GM12878 (cell line): ENCODE measurements around the gene CDH18. TPM values are rescaled to one million over a fixed set of nuclear protein-coding genes. Genes with fewer than 3 reads are reported as not detected.

Source experiments
- ATAC-seq: fragments of 200-7000 bp; cut with Tn5 transposase; 3 replicates; pipeline ENCODE4 v1.9.1; 2020; ENCODE audit warnings: mild to moderate bottlenecking, moderate library complexity
- BruUV-seq: library from RNA; stranded (reverse); fragments of 400-500 nt; replicated peaks from 2 replicates; lab custom pipeline; 2021; lab: Mats Ljungman, UMichigan
- CTCF ChIA-PET: fragments of 300-600 bp; sonication (Branson Sonifier 250); formaldehyde crosslinking; extraction: SDS; loops from one replicate; lab custom pipeline; 2021; ENCODE audit warnings: inconsistent platforms; lab: Yijun Ruan, JAX
- POLR2A ChIA-PET: fragments of 350-600 bp; formaldehyde crosslinking; extraction: SDS; loops from one replicate; lab custom pipeline; 2021; ENCODE audit warnings: inconsistent platforms; lab: Charles Lee
- RAD21 ChIA-PET: fragments of 300-600 bp; sonication (Branson Sonifier 250); formaldehyde crosslinking; loops from one replicate; lab custom pipeline; 2023; ENCODE audit warnings: antibody characterized with exemption; ENCODE audit not compliant: unreplicated experiment; lab: Charles Lee
- SMC1A ChIA-PET: fragments of 300-600 bp; sonication (Branson Sonifier 250); formaldehyde crosslinking; loops from one replicate; lab custom pipeline; 2023; ENCODE audit not compliant: unreplicated experiment, uncharacterized antibody; lab: Charles Lee
- DNase-seq: peaks from one replicate; pipeline ENCODE4 v3.0.0-alpha.2; 2011; ENCODE audit warnings: low read depth, low spot score
- FAIRE-seq: peaks from 3 replicates; lab custom pipeline; 2011; peaks lifted over from hg19 to GRCh38; lab: Jason Lieb, UNC
- H2AFZ ChIP-seq: 2 replicates; pipeline ENCODE4 v1.6.0; 2011; ENCODE audit warnings: low read depth, low read length, control low read depth; ENCODE audit not compliant: control insufficient read depth
- H3K27ac ChIP-seq: 2 replicates; pipeline ENCODE4 v1.5.1; 2011; ENCODE audit warnings: control low read depth; ENCODE audit not compliant: control insufficient read depth, insufficient read depth
- H3K27me3 ChIP-seq, 2 experiments: replicated peaks in 1 of 2; 2 replicates each; pipeline versions ENCODE4 v1.6.0 to v1.6.1; 2011; ENCODE audit warnings: low read length in 1 of 2; ENCODE audit not compliant: control insufficient read depth in 2 of 2, insufficient read depth in 2 of 2
- H3K36me3 ChIP-seq, 2 experiments: 2 replicates each; pipeline ENCODE4 v1.5.1; 2011; ENCODE audit warnings: low read length in 1 of 2; ENCODE audit not compliant: control insufficient read depth in 2 of 2, insufficient read depth in 2 of 2
- H3K4me1 ChIP-seq: 2 replicates; pipeline ENCODE4 v1.6.1; 2011; ENCODE audit warnings: mild to moderate bottlenecking, low read length, moderate library complexity, mixed read lengths; ENCODE audit not compliant: control insufficient read depth, insufficient read depth
- H3K4me2 ChIP-seq: 2 replicates; pipeline ENCODE4 v1.6.0; 2011; ENCODE audit warnings: control low read depth; ENCODE audit not compliant: control insufficient read depth, insufficient read depth
- H3K4me3 ChIP-seq: fragments of 200-600 bp; sonication (generic); 2 replicates; pipeline ENCODE4 v1.5.1; 2016
- H3K79me2 ChIP-seq: 2 replicates; pipeline ENCODE4 v1.6.0; 2011; ENCODE audit warnings: low read length; ENCODE audit not compliant: control insufficient read depth, insufficient read depth
- H3K9ac ChIP-seq: 2 replicates; pipeline ENCODE4 v1.8.0; 2011; ENCODE audit warnings: low read length, control low read depth, mixed read lengths; ENCODE audit not compliant: control insufficient read depth, insufficient read depth
- H3K9me3 ChIP-seq: replicated peaks from 3 replicates; pipeline ENCODE4 v1.5.1; 2011; ENCODE audit warnings: mild to moderate bottlenecking, low read length; ENCODE audit not compliant: control insufficient read depth, insufficient read depth
- H4K20me1 ChIP-seq: 2 replicates; pipeline ENCODE4 v1.6.0; 2011; ENCODE audit not compliant: control insufficient read depth, insufficient read depth
- ATF2 ChIP-seq: IDR thresholded peaks from 2 replicates; pipeline ENCODE4 v1.6.1; 2012; ENCODE audit warnings: low read length, inconsistent platforms
- CHD1 ChIP-seq: IDR thresholded peaks from 2 replicates; pipeline ENCODE4 v1.6.1; 2012; ENCODE audit warnings: low read depth, low read length, improper control_type of control experiment
- ELK1 ChIP-seq: IDR thresholded peaks from 2 replicates; pipeline ENCODE4 v1.6.1; 2012; ENCODE audit warnings: low read depth, low read length, improper control_type of control experiment
- HSF1 ChIP-seq: fragments of 150-350 bp; IDR thresholded peaks from 2 replicates; pipeline ENCODE4 v1.6.1; 2014; ENCODE audit warnings: mild to moderate bottlenecking, low read depth, low read length
- MEF2A ChIP-seq: IDR thresholded peaks from 2 replicates; pipeline ENCODE4 v1.6.1; 2011; ENCODE audit warnings: low read depth, mild to moderate bottlenecking, low read length, moderate library complexity; ENCODE audit not compliant: insufficient read depth
- NFYA ChIP-seq: IDR thresholded peaks from 2 replicates; pipeline ENCODE4 v1.6.1; 2011; ENCODE audit warnings: low read depth, mild to moderate bottlenecking, low read length, improper control_type of control experiment, borderline replicate concordance
- NR2F1 ChIP-seq: fragments of 450-650 bp; conservative IDR thresholded peaks from 2 replicates; pipeline ENCODE4 v1.6.1; 2017; ENCODE audit warnings: mild to moderate bottlenecking
- TCF7 ChIP-seq: IDR thresholded peaks from 2 replicates; pipeline ENCODE4 v1.6.1; 2014; ENCODE audit warnings: antibody characterized with exemption, borderline replicate concordance
- ZNF622 ChIP-seq: fragments of 450-650 bp; IDR thresholded peaks from 2 replicates; pipeline ENCODE4 v1.6.1; 2017; ENCODE audit warnings: mild to moderate bottlenecking, inconsistent platforms
- WGBS: methylation state at CpG from one replicate; pipeline ENCODE4 v1.1.6; 2016; ENCODE audit warnings: low lambda C conversion rate; ENCODE audit not compliant: insufficient replicate concordance, insufficient coverage; ENCODE audit errors: missing lambda C conversion rate; 5-methylcytosine and 5-hydroxymethylcytosine counted together
- in situ Hi-C: fragments of 300-500 bp; cut with MboI; formaldehyde crosslinking; loops from 9 replicates; pipeline ENCODE4 v1.14.3; 2018; ENCODE audit warnings: mixed read lengths
- intact Hi-C: fragments of 100-400 bp; cut with micrococcal nuclease; formaldehyde crosslinking; loops from one replicate; pipeline ENCODE4 v1.14.2; 2022; ENCODE audit not compliant: unreplicated experiment
- polyA plus RNA-seq, 11 experiments: library from polyadenylated mRNA; depleted of rRNA in 4 of 11; unstranded in 6 of 11; stranded (reverse) in 5 of 11; fragments of >200 nt; fragmentation: Nextera tagmentation in 4 of 11; fragmentation: Illumina TruSeq in 1 of 11; extraction: Ambion mirVana in 4 of 11; extraction: Trizol in 1 of 11; gene quantifications; 1 replicate in 1 of 11; 2 replicates in 10 of 11; pipeline versions ENCODE4 v1.2.1 to v1.2.3, GENCODE V29; 2011 to 2016; ENCODE audit warnings: inconsistent platforms in 2 of 11, missing spikeins in 2 of 11, low read depth in 1 of 11
- total RNA-seq, 4 experiments: library from RNA; depleted of rRNA in 3 of 4; stranded (reverse); fragments of >200 nt in 3 of 4; fragmentation: Illumina TruSeq in 1 of 4; extraction: Trizol in 1 of 4; gene quantifications; 2 replicates each; pipeline versions ENCODE4 v1.2.1 to v1.2.3, GENCODE V29; 2013 to 2021

Gene CDH18
- total and polyA plus RNA-seq, 10 of the 15 experiments (the other 5 are each of a cell fraction or from before 2014, with no cell fraction given), result 0.41 TPM; not detected in 9

- POLR2A ChIA-PET, result no interaction called here
- intact Hi-C loops (no loop called here), in situ Hi-C loops (no loop called here)
- SMC1A ChIA-PET, result no interaction called here
- DNase-seq (no peak), FAIRE-seq (no peak), ATAC-seq (no peak)
- no peak overlapping the region for H2AFZ ChIP-seq
- no peaks in the 10 kb centered on the region for H3K9me3 ChIP-seq
- no peak overlapping the region for H3K27ac ChIP-seq
- H3K4me1 ChIP-seq, result no peaks in the 10 kb centered on the region
- H3K4me2 ChIP-seq, result no peak overlapping the region
- H3K79me2 ChIP-seq, result no peaks in the 10 kb centered on the region
- WGBS, result 10% methylated on average over 2 of the region's 2 CpGs
- H3K4me3 ChIP-seq, result no peak overlapping the region
- CTCF ChIA-PET, result no interaction called here
- RAD21 ChIA-PET, result no interaction called here
- TF ChIP-seq CHD1, result no peak
- TF ChIP-seq ELK1, result no peak
- no peak for TF ChIP-seq TCF7
- TF ChIP-seq ZNF622, result no peak
- no peak for TF ChIP-seq HSF1
- TF ChIP-seq NFYA, result no peak
- no peak for TF ChIP-seq MEF2A
- TF ChIP-seq ATF2, result no peak
- TF ChIP-seq NR2F1, result no peak
- TF ChIP-seq, all 136 proteins: peak for 0
- no peak overlapping the region for H3K9ac ChIP-seq
- H4K20me1 ChIP-seq, result no peaks in the 10 kb centered on the region
- BruUV-seq, result no TSS peak
- H3K36me3 ChIP-seq, result no peaks in the 10 kb centered on the region
- no peaks in the 10 kb centered on the region for H3K27me3 ChIP-seq
Observed at GRCh38 chr5:19977099-19977498, 10.9 kb downstream of the CDH18 start.
